ENCODE results near the gene HCRTR1. TPM values are rescaled to one million over a fixed set of nuclear protein-coding genes. Genes with fewer than 3 reads are reported as not detected.

HCRTR1 gene
- polyA plus RNA-seq, 1 of the 3 experiments (the other 2 are of a cell fraction): 0.03 TPM

- Histone ChIP-seq H3K9me2 (no peaks in the 10 kb centered on the region), H3K27me3 (ENCODE audit: insufficient read depth) (no peaks in the 10 kb centered on the region), H3K4me1 (ENCODE audit: control insufficient read depth in 1 of 2, insufficient read depth in 2 of 2, low read depth in 1 of 2, low read length in 1 of 2) (peaks cover 5 to 21% of the 10 kb centered on the region in 2 experiments; a peak in 3 of 4 replicates), H2AFZ (ENCODE audit: low read depth) (no peak overlapping the region), H3K4me2 (no peak overlapping the region), H3K79me2 (ENCODE audit: insufficient read depth) (no peaks in the 10 kb centered on the region), H3F3A (replicated peaks; ENCODE audit: insufficient read depth) (no peaks in the 10 kb centered on the region), H3K36me3 (replicated peaks in 1 of 2; ENCODE audit: control insufficient read depth in 1 of 2, insufficient read depth in 2 of 2, low read length in 1 of 2) (no peaks in the 10 kb centered on the region), H3K9ac (no peak overlapping the region), H4K20me1 (ENCODE audit: insufficient read depth) (no peaks in the 10 kb centered on the region), H3K9me3 (no peaks in the 10 kb centered on the region), H3K27ac (ENCODE audit: low read depth in 2 of 2, low read length in 1 of 2) (no peak overlapping the region), H3K4me3 (ENCODE audit: low read depth in 2 of 2, low read length in 1 of 2) (no peak overlapping the region)
- no peak for DNase-seq
- ChIA-PET CTCF (interaction anchor here (0.6 to 1.9 kb wide), 6 partner anchors 28 to 168 kb away, joined by 3 to 6 read pairs (median 4); no protein-coding TSS in a partner anchor), POLR2A (no interaction called here)
- TF ChIP-seq NRF1 (IDR thresholded peaks at IDR 0.05; ENCODE audit: low read depth, low read length): no peak
- TF ChIP-seq ZBTB33 (IDR thresholded peaks at IDR 0.05; ENCODE audit: borderline replicate concordance, low read depth): no peak
- TF ChIP-seq NFIC (IDR thresholded peaks at IDR 0.05; ENCODE audit: borderline replicate concordance): no peak
- TF ChIP-seq USF1 (IDR thresholded peaks at IDR 0.05; ENCODE audit: borderline replicate concordance, low read depth): no peak
- no peak for TF ChIP-seq FOXJ3 (CRISPR knock-in tag; IDR thresholded peaks at IDR 0.05)
- no peak for TF ChIP-seq RAD21 (IDR thresholded peaks at IDR 0.05; ENCODE audit: low read length)
- no peak for TF ChIP-seq GABPA (IDR thresholded peaks at IDR 0.05; ENCODE audit: low read depth)
- TF ChIP-seq MEF2A (IDR thresholded peaks at IDR 0.05; ENCODE audit: borderline replicate concordance, low read depth): no peak
- TF ChIP-seq TEAD4 (IDR thresholded peaks at IDR 0.05; ENCODE audit: borderline replicate concordance, insufficient read depth): no peak
- TF ChIP-seq CHD2 (IDR thresholded peaks at IDR 0.05; ENCODE audit: low read length, partially characterized antibody): no peak
- no peak for TF ChIP-seq IRF3 (IDR thresholded peaks at IDR 0.05; ENCODE audit: low read depth, low read length)
- TF ChIP-seq PBX3 (IDR thresholded peaks at IDR 0.05): no peak
- TF ChIP-seq FOSL2 (IDR thresholded peaks at IDR 0.05; ENCODE audit: borderline replicate concordance, low read depth): no peak
- TF ChIP-seq FOXM1 (IDR thresholded peaks at IDR 0.05; ENCODE audit: low read depth): no peak
- no peak for TF ChIP-seq JUND (IDR thresholded peaks at IDR 0.05)
- WGBS (ENCODE audit: low lambda C conversion rate): 83% methylated on average over 4 of the region's 5 CpGs
Measured at GRCh38 chr1:31621498-31621820, 4.0 kb downstream of the HCRTR1 start.
